Mammary epithelial cell (primary cell): ENCODE measurements around the gene DYNLT2.

Experiments
- EZH2 ChIP-seq: IDR thresholded peaks from 2 replicates; pipeline ENCODE4 v1.6.1; 2012; ENCODE audit warnings: low read length, inconsistent platforms, borderline replicate concordance
- TF ChIP-seq, protein P1 (sequence below), 2 donors: IDR thresholded peaks in 1 of 2; conservative IDR thresholded peaks in 1 of 2; 2 replicates each; pipeline ENCODE4 v1.5.1; 2011 to 2012; ENCODE audit warnings: inconsistent platforms in 2 of 2, low read length in 2 of 2, mild to moderate bottlenecking in 2 of 2, control low read depth in 1 of 2, low read depth in 1 of 2; ENCODE audit not compliant: insufficient read depth in 1 of 2; ENCODE audit errors: extremely low read depth in 1 of 2

DNA sequence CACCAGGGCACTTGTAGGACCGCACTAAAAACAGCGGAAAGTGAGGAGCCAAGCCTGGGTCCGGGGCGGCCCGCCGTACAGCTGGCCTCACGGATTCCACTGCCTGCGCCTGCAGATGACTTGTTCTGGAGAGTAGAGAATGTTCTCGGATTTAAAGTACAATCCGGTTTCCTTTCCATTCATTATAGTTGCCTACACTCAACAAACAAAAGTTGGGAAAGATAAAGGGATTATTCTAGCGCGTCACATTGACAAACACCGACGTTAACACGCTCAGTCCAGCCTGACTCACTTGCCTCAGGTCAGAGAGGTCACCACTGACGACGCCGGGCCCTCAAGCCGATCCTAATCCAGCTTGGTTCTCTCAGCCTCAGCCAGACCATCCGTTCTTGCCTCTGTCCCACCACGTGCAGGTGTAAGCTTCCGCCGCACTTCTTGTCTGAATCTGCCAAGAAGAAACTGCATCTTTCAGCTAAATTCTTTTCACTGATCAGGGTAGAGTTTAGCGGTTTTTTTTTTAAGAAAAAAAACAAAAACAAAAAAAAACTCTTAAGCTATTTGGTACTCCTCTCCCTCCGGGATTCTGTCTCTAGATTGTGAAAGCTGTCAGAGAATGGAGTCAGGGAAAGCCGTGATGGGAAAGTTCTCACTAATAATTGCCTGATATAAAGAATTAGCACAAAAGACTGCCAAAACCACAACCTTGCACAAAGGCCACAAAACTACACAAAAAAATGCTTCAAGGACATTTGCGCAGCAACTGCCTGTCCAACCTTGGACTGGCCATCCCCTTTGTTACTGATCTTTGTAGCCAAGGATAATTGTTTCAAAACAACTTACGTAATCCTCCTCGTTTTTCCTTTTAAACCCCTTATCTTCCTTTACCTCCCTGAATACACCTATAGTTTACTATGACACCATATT is 26.0 kb downstream of the DYNLT2 start:
- TF ChIP-seq, protein P1, sequence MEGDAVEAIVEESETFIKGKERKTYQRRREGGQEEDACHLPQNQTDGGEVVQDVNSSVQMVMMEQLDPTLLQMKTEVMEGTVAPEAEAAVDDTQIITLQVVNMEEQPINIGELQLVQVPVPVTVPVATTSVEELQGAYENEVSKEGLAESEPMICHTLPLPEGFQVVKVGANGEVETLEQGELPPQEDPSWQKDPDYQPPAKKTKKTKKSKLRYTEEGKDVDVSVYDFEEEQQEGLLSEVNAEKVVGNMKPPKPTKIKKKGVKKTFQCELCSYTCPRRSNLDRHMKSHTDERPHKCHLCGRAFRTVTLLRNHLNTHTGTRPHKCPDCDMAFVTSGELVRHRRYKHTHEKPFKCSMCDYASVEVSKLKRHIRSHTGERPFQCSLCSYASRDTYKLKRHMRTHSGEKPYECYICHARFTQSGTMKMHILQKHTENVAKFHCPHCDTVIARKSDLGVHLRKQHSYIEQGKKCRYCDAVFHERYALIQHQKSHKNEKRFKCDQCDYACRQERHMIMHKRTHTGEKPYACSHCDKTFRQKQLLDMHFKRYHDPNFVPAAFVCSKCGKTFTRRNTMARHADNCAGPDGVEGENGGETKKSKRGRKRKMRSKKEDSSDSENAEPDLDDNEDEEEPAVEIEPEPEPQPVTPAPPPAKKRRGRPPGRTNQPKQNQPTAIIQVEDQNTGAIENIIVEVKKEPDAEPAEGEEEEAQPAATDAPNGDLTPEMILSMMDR (conservative IDR thresholded peaks at IDR 0.05 in 1 of 2, IDR thresholded peaks at IDR 0.05 in 1 of 2; ENCODE audit: extremely low read depth in 1 of 2, insufficient read depth in 1 of 2, low read depth in 1 of 2, low read length in 2 of 2), result no peak
- no peak for TF ChIP-seq EZH2
